ENCODE results near the gene CD226. TPM values are rescaled to one million over a fixed set of nuclear protein-coding genes. Genes with fewer than 3 reads are reported as not detected.

Gene CD226
- total RNA-seq, 2 experiments from 2014 or later: 186 to 189 TPM

- CTCF ChIA-PET: interaction anchor here (0.8 to 2.9 kb wide), 5 partner anchors 37 to 66 kb away, joined by 3 to 12 read pairs (median 3); no protein-coding TSS in a partner anchor
- POLR2A ChIA-PET: interaction anchor here (0.5 to 2.8 kb wide), 12 partner anchors 9 to 50 kb away, joined by 3 to 29 read pairs (median 4); partner anchors contain the start of gene CD226
Measured at GRCh38 chr18:69935319-69936190, 12.1 kb downstream of the CD226 start.

GRCh38 chr18:69934601-69935265 is 12.9 kb downstream of the CD226 start:
- ChIA-PET POLR2A (interaction anchor here (0.5 to 2.8 kb wide), 12 partner anchors 8 to 49 kb away, joined by 3 to 29 read pairs (median 4); partner anchors contain the start of gene CD226), CTCF (interaction anchor here (0.6 to 2.9 kb wide), 4 partner anchors 22 to 48 kb away, joined by 3 to 12 read pairs (median 3); no protein-coding TSS in a partner anchor)

- CTCF ChIA-PET: no interaction called here
- POLR2A ChIA-PET: no interaction called here
Measured at GRCh38 chr18:69929041-69929774, 18.5 kb downstream of the CD226 start.

- POLR2A ChIA-PET: no interaction called here
- CTCF ChIA-PET: no interaction called here
Measured at GRCh38 chr18:69916412-69916811, 31.3 kb downstream of the CD226 start.

GRCh38 chr18:69908838-69909237 is 38.8 kb downstream of the CD226 start:
- POLR2A ChIA-PET: interaction anchor here (0.7 kb wide), 1 partner anchor 26 kb away, joined by 3 read pairs; no protein-coding TSS in a partner anchor
- CTCF ChIA-PET: interaction anchor here (1.1 kb wide), 1 partner anchor 9 kb away, joined by 3 read pairs; no protein-coding TSS in a partner anchor

GRCh38 chr18:69906765-69907164 is 40.9 kb downstream of the CD226 start:
- CTCF ChIA-PET: no interaction called here

GRCh38 chr18:69900941-69901340 is 46.7 kb downstream of the CD226 start:
- CTCF ChIA-PET: no interaction called here
- POLR2A ChIA-PET: no interaction called here

More at GRCh38 chr18:69906765-69907164, 40.9 kb downstream of the CD226 start:
- POLR2A ChIA-PET: no interaction called here

GRCh38 chr18:69899154-69899923 is 48.3 kb downstream of the CD226 start:
- ChIA-PET CTCF (interaction anchor here (0.9 to 3.0 kb wide), 5 partner anchors 10 to 57 kb away, joined by 3 to 12 read pairs (median 4); no protein-coding TSS in a partner anchor), POLR2A (interaction anchor here (1.1 to 3.5 kb wide), 5 partner anchors 10 to 57 kb away, joined by 3 to 23 read pairs (median 5); no protein-coding TSS in a partner anchor)

GRCh38 chr18:69898241-69898861 is 49.3 kb downstream of the CD226 start:
- ChIA-PET POLR2A (interaction anchor here (0.8 to 3.5 kb wide), 10 partner anchors 9 to 58 kb away, joined by 3 to 23 read pairs (median 4); no protein-coding TSS in a partner anchor), CTCF (interaction anchor here (0.9 to 3.0 kb wide), 3 partner anchors 37 to 58 kb away, joined by 3 to 12 read pairs (median 4); no protein-coding TSS in a partner anchor)

GRCh38 chr18:69897397-69898108 is 50.1 kb downstream of the CD226 start:
- CTCF ChIA-PET: interaction anchor here (1.2 to 3.0 kb wide), 2 partner anchors 12 to 38 kb away, joined by 3 to 12 read pairs; no protein-coding TSS in a partner anchor

GRCh38 chr18:69895066-69896047 is 52.3 kb downstream of the CD226 start:
- POLR2A ChIA-PET: no interaction called here
- CTCF ChIA-PET: interaction anchor here (0.6 to 0.8 kb wide), 2 partner anchors 40 to 254 kb away, joined by 3 read pairs; no protein-coding TSS in a partner anchor

More at GRCh38 chr18:69897397-69898108, 50.1 kb downstream of the CD226 start:
- POLR2A ChIA-PET: interaction anchor here (0.8 to 3.5 kb wide), 6 partner anchors 10 to 54 kb away, joined by 3 to 23 read pairs (median 6); no protein-coding TSS in a partner anchor

GRCh38 chr18:69894467-69894866 is 53.2 kb downstream of the CD226 start:
- POLR2A ChIA-PET: no interaction called here
- CTCF ChIA-PET: no interaction called here

- ChIA-PET CTCF (no interaction called here), POLR2A (no interaction called here)
Measured at GRCh38 chr18:69890558-69890957, 57.1 kb downstream of the CD226 start.

- ChIA-PET POLR2A (interaction anchor here (0.9 to 1.3 kb wide), 2 partner anchors 10 to 70 kb away, joined by 3 to 8 read pairs; no protein-coding TSS in a partner anchor), CTCF (interaction anchor here (2.1 kb wide), 1 partner anchor 47 kb away, joined by 7 read pairs; no protein-coding TSS in a partner anchor)
Measured at GRCh38 chr18:69889009-69889408, 58.7 kb downstream of the CD226 start.

- ChIA-PET POLR2A (interaction anchor here (1.0 kb wide), 1 partner anchor 10 kb away, joined by 3 read pairs; no protein-coding TSS in a partner anchor), CTCF (interaction anchor here (2.1 kb wide), 1 partner anchor 49 kb away, joined by 7 read pairs; no protein-coding TSS in a partner anchor)
Measured at GRCh38 chr18:69887256-69887655, 60.4 kb downstream of the CD226 start.
